Measurements from ENCODE around the gene TRMO. TPM values are rescaled to one million over a fixed set of nuclear protein-coding genes. Genes with fewer than 3 reads are reported as not detected.

TRMO gene
- total RNA-seq, 1 experiment from 2014 or later = 10.0 TPM

- H3K4me3 ChIP-seq (ENCODE audit: low read depth, low read length) = no peak overlapping the region
- no peaks in the 10 kb centered on the region for H3K27me3 ChIP-seq (replicated peaks; ENCODE audit: control insufficient read depth, insufficient read depth, low read length)
- no peaks in the 10 kb centered on the region for H3K4me1 Mint-ChIP-seq (ENCODE audit: low read depth, unreplicated experiment)
- CTCF ChIA-PET = no interaction called here
- no peak overlapping the region for H3K4me3 Mint-ChIP-seq (ENCODE audit: unreplicated experiment)
- no peak for DNase-seq
- POLR2A ChIA-PET = no interaction called here
- H3K9me3 ChIP-seq = no peaks in the 10 kb centered on the region
- BruUV-seq (replicated peaks) = no TSS peak
- TF ChIP-seq CTCF (IDR thresholded peaks at IDR 0.05; ENCODE audit: insufficient read depth in 1 of 2, low read depth in 1 of 2, low read length in 1 of 2, severe bottlenecking in 1 of 2, unreplicated experiment in 1 of 2) = no peak
- H3K36me3 ChIP-seq (ENCODE audit: control insufficient read depth, insufficient read depth, low read length) = no peaks in the 10 kb centered on the region; the same call in none of the 2 replicates
- H3K27ac Mint-ChIP-seq (ENCODE audit: unreplicated experiment) = no peak overlapping the region
- H3K4me1 ChIP-seq = no peaks in the 10 kb centered on the region
- intact Hi-C loops (cut with micrococcal nuclease; ENCODE audit: unreplicated experiment) = no loop called here
- H3K27me3 Mint-ChIP-seq (ENCODE audit: insufficient read depth, unreplicated experiment) = no peaks in the 10 kb centered on the region
- no peaks in the 10 kb centered on the region for H3K9me3 Mint-ChIP-seq (ENCODE audit: unreplicated experiment)
- H3K36me3 Mint-ChIP-seq (ENCODE audit: insufficient read depth, unreplicated experiment) = peaks cover 14% of the 10 kb centered on the region
Observed at GRCh38 chr9:97905228-97905627, 17.1 kb downstream of the TRMO start.

- no peak for TF ChIP-seq CTCF (IDR thresholded peaks at IDR 0.05; ENCODE audit: insufficient read depth in 1 of 2, low read depth in 1 of 2, low read length in 1 of 2, severe bottlenecking in 1 of 2, unreplicated experiment in 1 of 2)
- Mint-ChIP-seq H3K36me3 (ENCODE audit: insufficient read depth, unreplicated experiment) (peaks cover 18% of the 10 kb centered on the region), H3K4me1 (ENCODE audit: low read depth, unreplicated experiment) (no peaks in the 10 kb centered on the region), H3K4me3 (ENCODE audit: unreplicated experiment) (no peak overlapping the region), H3K27me3 (ENCODE audit: insufficient read depth, unreplicated experiment) (no peaks in the 10 kb centered on the region), H3K9me3 (ENCODE audit: unreplicated experiment) (no peaks in the 10 kb centered on the region), H3K27ac (ENCODE audit: unreplicated experiment) (no peak overlapping the region)
- intact Hi-C loops (cut with micrococcal nuclease; ENCODE audit: unreplicated experiment) = loop anchor here (5.0 kb wide), 2 partner anchors 102 to 207 kb away; partner anchors contain the start of gene XPA
- H3K36me3 ChIP-seq (ENCODE audit: control insufficient read depth, insufficient read depth, low read length) = no peaks in the 10 kb centered on the region; the same call in none of the 2 replicates
- H3K4me1 ChIP-seq = no peaks in the 10 kb centered on the region
- no peak for DNase-seq
- ChIA-PET POLR2A (no interaction called here), CTCF (no interaction called here)
- no peak overlapping the region for H3K4me3 ChIP-seq (ENCODE audit: low read depth, low read length)
- no peaks in the 10 kb centered on the region for H3K9me3 ChIP-seq
- BruUV-seq (replicated peaks) = no TSS peak
- no peaks in the 10 kb centered on the region for H3K27me3 ChIP-seq (replicated peaks; ENCODE audit: control insufficient read depth, insufficient read depth, low read length)
Observed at GRCh38 chr9:97904725-97905124, 17.6 kb downstream of the TRMO start.

GRCh38 chr9:97903177-97903576, 19.1 kb downstream of the TRMO start:
- POLR2A ChIA-PET = no interaction called here
- intact Hi-C loops (cut with micrococcal nuclease; ENCODE audit: unreplicated experiment) = loop anchor here (5.0 kb wide), 2 partner anchors 101 to 206 kb away; partner anchors contain the start of gene XPA

More at GRCh38 chr9:97903177-97903576, 19.1 kb downstream of the TRMO start:
- Mint-ChIP-seq H3K9me3 (ENCODE audit: unreplicated experiment) (no peaks in the 10 kb centered on the region), H3K27ac (ENCODE audit: unreplicated experiment) (no peak overlapping the region), H3K4me3 (ENCODE audit: unreplicated experiment) (no peak overlapping the region), H3K36me3 (ENCODE audit: insufficient read depth, unreplicated experiment) (peaks cover 20% of the 10 kb centered on the region), H3K27me3 (ENCODE audit: insufficient read depth, unreplicated experiment) (no peaks in the 10 kb centered on the region), H3K4me1 (ENCODE audit: low read depth, unreplicated experiment) (no peaks in the 10 kb centered on the region)
- H3K36me3 ChIP-seq (ENCODE audit: control insufficient read depth, insufficient read depth, low read length) = no peaks in the 10 kb centered on the region; the same call in 1 of the 2 replicates
- no peak overlapping the region for H3K4me3 ChIP-seq (ENCODE audit: low read depth, low read length)
- no peaks in the 10 kb centered on the region for H3K4me1 ChIP-seq
- no peaks in the 10 kb centered on the region for H3K27me3 ChIP-seq (replicated peaks; ENCODE audit: control insufficient read depth, insufficient read depth, low read length)
- CTCF ChIA-PET = interaction anchor here (0.6 kb wide), 1 partner anchor 18 kb away, joined by 5 read pairs; no protein-coding TSS in a partner anchor
- no peaks in the 10 kb centered on the region for H3K9me3 ChIP-seq
- BruUV-seq (replicated peaks) = no TSS peak
- DNase-seq = no peak
- TF ChIP-seq CTCF (IDR thresholded peaks at IDR 0.05; ENCODE audit: insufficient read depth in 1 of 2, low read depth in 1 of 2, low read length in 1 of 2, severe bottlenecking in 1 of 2, unreplicated experiment in 1 of 2) = no peak

Measured in Caco-2 (cell line).